ENCODE data around the gene ENPP7. TPM values are rescaled to one million over a fixed set of nuclear protein-coding genes. Genes with fewer than 3 reads are reported as not detected.
"Not testable (repeated sequence)": the region's sequence is repeated elsewhere in the genome, so short reads cannot be mapped to it uniquely, and the experiment has no call there.

Gene ENPP7
- total RNA-seq, 1 donor, result not detected

DNA sequence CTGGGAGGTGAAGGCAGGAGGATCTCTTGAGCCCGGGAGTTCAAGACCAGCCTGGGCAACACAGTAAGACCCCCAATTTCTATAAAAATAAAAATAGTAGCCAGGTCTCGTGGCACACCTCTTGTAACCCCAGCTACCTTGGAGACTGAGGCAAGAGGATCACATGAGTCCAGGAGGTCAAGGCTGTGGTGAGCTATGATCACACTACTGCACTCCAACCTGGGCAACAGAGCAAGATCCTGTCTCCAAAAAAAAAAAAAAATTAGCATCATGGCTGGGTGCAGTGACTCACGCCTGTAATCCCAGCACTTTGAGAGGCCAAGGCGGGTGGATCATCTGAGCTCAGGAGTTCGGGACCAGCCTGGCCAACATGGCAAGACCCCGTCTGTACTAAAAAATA is 40.5 kb downstream of the ENPP7 start:
- no peak for DNase-seq (ENCODE audit: low read depth)
- no peak overlapping the region for H3K4me3 ChIP-seq (ENCODE audit: low read depth, low read length)
- TF ChIP-seq, protein P1, sequence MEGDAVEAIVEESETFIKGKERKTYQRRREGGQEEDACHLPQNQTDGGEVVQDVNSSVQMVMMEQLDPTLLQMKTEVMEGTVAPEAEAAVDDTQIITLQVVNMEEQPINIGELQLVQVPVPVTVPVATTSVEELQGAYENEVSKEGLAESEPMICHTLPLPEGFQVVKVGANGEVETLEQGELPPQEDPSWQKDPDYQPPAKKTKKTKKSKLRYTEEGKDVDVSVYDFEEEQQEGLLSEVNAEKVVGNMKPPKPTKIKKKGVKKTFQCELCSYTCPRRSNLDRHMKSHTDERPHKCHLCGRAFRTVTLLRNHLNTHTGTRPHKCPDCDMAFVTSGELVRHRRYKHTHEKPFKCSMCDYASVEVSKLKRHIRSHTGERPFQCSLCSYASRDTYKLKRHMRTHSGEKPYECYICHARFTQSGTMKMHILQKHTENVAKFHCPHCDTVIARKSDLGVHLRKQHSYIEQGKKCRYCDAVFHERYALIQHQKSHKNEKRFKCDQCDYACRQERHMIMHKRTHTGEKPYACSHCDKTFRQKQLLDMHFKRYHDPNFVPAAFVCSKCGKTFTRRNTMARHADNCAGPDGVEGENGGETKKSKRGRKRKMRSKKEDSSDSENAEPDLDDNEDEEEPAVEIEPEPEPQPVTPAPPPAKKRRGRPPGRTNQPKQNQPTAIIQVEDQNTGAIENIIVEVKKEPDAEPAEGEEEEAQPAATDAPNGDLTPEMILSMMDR (IDR thresholded peaks at IDR 0.05; ENCODE audit: insufficient read depth, low read depth, low read length), result no peak

DNA sequence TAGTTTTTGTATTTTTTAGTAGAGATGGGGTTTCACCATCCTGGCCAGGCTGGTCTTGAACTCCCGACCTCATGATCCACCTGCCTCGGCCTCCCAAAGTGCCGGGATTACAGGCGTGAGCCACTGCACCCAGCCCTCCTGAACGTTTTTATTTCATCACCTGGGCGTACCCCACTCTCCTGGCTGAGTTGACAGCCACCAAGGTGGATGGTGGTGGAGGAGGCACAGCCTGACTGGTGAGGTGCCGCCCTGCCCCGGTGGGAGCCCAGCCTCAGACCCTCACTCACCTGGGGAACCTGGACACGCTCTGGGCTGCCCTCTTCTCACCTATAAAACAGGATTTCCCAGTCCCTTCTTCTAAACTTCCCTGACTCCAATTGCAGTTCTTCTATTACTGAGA is 42.0 kb downstream of the ENPP7 start:
- H3K4me3 ChIP-seq (ENCODE audit: low read depth, low read length); DNase-seq (ENCODE audit: low read depth): not testable (repeated sequence)

DNA sequence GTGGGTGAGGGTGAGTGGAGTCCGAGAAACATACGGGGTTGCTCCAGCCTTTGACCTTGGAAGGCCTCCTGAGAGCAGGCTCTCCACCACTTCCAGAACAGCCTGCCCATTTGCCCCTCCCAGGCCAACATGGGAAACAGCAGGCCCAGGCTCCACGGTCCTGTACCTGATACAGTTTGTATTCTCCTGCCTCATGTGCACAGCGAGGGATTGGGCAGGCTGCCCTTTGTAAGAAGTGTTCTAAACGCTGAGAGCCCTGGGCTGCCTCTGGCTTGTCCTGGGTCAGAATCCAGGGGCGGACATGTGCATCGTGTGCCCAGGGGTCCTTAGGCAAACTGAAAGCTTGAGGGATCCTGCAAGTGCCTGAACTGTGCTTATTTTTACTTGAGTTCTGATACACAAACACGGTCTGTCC is 43.8 kb downstream of the ENPP7 start:
- TF ChIP-seq, protein P1 (IDR thresholded peaks at IDR 0.05; ENCODE audit: insufficient read depth, low read depth, low read length), result no peak
- no peak overlapping the region for H3K4me3 ChIP-seq (ENCODE audit: low read depth, low read length)

DNA sequence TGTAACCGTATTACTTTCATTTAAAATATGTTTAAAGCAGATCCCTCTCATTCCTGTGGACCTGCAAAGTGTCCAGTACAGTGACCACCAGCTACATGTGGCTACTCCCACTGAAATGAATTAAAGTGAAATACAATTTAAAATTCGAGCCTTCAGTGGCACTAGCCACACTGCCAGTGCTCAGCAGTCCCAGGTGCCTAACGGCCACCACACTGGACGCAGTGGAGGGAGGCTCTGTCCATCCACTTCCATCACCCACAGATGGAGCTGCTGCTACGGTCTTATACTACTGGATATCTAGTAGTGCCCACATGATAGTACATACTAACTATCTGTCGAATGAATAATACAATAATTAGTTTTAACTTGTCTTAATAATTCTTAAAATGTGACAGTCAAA is 44.9 kb downstream of the ENPP7 start:
- H3K4me3 ChIP-seq (ENCODE audit: low read depth, low read length), result no peak overlapping the region
- TF ChIP-seq, protein P1 (IDR thresholded peaks at IDR 0.05; ENCODE audit: insufficient read depth, low read depth, low read length), result no peak
- no peak for DNase-seq (ENCODE audit: low read depth)

More for the DNA sequence above, 43.8 kb downstream of the ENPP7 start:
- no peak for DNase-seq (ENCODE audit: low read depth)

DNA sequence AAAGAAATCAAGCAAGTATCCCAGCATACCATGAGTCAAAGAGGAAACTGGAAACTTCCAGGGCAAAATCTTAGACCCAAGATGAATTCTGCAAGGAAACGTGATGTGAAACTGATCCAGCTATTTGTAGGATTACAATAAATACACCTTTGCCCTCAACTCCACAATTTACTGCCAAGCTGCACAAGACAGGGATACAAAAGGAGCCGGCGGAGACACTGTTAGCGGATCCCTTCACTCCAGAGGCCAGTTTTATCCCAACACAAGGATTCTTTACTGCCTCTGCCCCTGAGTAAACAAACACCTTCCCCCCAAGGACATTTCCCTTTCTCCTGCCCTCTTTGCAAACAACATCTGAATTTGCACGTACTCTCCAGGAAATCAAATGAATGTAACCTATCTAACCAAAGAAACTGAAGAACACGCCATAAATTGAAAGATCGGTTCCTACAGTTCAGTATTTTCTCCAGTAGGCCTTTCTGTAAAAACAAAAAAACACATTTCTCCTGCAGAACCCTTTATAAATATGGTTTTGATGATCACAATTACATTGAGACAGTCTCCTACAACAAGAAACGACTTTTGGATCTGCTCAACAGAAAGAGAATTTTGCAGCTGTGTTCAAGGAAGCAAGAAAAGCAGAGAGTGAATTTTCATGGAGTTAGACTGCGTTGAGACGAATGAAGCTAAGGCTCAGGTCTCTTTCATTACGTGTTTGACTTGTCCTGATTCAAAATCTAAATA is 45.8 kb downstream of the ENPP7 start:
- TF ChIP-seq, protein P1 (IDR thresholded peaks at IDR 0.05; ENCODE audit: insufficient read depth, low read depth, low read length), result no peak
- DNase-seq (ENCODE audit: low read depth), result no peak
- no peak overlapping the region for H3K4me3 ChIP-seq (ENCODE audit: low read depth, low read length)

DNA sequence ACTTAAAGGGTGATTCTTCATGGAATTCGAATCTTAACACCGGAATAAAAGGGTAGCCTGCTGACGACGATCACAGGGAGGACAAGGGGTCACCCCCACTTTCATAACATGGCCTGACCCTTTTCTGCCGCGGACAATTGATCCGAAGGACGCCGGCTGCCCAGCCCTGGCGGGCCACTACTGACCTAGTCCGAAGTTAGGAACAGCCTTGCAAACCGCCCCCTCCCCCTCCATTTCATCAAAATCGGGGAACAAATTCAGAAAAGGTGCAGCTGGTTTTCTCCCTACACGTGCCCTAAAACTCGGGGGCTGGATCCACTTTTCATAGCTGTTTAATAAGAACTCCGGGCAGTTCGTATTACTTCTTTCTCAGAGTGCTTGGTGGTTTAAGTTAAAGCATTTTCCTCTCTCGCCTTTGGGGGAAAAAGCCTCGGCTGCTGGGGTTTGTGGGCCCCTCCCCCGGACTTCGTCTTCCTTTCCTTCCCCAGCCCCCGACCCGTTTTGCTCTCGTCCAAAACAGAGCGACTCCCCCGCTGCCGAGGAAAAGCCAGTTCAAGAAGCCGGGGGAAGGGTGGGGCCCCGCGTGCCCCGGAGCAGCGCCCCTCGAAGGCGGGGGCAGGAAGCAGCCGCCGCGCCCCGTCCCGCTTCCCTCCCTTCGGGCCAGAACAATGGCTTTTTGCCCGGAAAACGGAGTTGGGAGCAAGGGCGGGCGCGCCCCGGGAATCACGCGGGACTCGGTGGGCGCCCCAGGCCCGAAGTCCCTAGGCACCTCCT is 46.6 kb downstream of the ENPP7 start:
- H3K4me3 ChIP-seq (ENCODE audit: low read depth, low read length), result peak overlapping the region; percentile 57
- TF ChIP-seq, protein P1 (IDR thresholded peaks at IDR 0.05; ENCODE audit: insufficient read depth, low read depth, low read length), result no peak
- DNase-seq (ENCODE audit: low read depth), result peak; percentile 42

DNA sequence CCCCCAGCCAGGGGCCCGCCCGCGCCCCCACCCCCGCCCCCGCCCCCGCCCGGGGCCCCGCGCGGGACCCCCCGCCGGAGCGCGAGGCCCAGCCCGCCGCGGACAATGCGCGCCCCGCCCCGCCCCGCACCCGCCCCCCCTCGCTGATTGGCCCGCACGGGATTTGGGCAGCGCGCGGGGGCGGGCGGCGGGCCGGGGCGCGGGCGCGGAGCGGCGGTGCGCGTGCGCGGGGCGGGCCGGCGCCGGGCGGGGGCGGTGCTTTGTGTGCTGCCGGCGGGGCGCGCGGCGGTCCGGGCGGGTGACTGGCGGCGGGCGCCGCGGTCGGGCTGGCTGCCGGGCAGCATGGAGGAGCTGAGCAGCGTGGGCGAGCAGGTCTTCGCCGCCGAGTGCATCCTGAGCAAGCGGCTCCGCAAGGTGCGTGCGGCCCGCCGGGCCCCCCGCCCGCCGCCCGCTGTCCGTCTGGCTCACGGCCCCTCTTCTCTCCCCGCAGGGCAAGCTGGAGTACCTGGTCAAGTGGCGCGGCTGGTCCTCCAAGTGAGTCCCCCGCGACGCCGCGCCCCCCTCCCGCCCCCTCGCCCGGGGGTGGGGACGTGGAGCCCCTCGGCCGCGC is 47.3 kb downstream of the ENPP7 start, which contains the start of gene CBX2:
Gene CBX2, plus strand, starts transcription at position 255 of the 610 bp plus-strand sequence. Its CDS starts 88 bp downstream, at position 343.
- peak; percentile 60 for DNase-seq (ENCODE audit: low read depth)
- peak within 1 kb of the TSS; percentile 67 for H3K4me3 ChIP-seq (ENCODE audit: low read depth, low read length)
- TF ChIP-seq, protein P1 (IDR thresholded peaks at IDR 0.05; ENCODE audit: insufficient read depth, low read depth, low read length), result no peak
